OCI-LY1 (cell line): Measurements from ENCODE around the gene NCOR1.

Experiments used
- CTCF ChIP-seq: fragments of 200-600 bp; sonication (generic), shearing (Covaris generic); IDR thresholded peaks from 2 replicates; pipeline ENCODE4 v1.5.1; 2017; ENCODE audit warnings: mild to moderate bottlenecking, antibody characterized with exemption, low read length, moderate library complexity, mixed read lengths
- EZH2 ChIP-seq: fragments of 200-600 bp; sonication (generic), shearing (Covaris generic); IDR thresholded peaks from 2 replicates; pipeline ENCODE4 v1.8.0; 2017; ENCODE audit warnings: borderline replicate concordance, mixed run types, mild to moderate bottlenecking, antibody characterized with exemption, low read length, moderate library complexity, mixed read lengths

GRCh38 chr17:16141685-16142084, 73.6 kb downstream of the NCOR1 start:
- TF ChIP-seq CTCF = no peak
- no peak for TF ChIP-seq EZH2
